Gastrocnemius medialis (tissue), 4 donors: ENCODE results near the gene WDR20.

Experiments used
- POLR2A ChIP-seq, 2 donors: fragments of 450-650 bp; IDR thresholded peaks; one replicate each; pipeline ENCODE4 v1.6.1; 2017; ENCODE audit warnings: antibody characterized with exemption in 2 of 2, mild to moderate bottlenecking in 2 of 2, moderate library complexity in 2 of 2
- TF ChIP-seq, protein P1 (sequence below), 5 experiments: fragments of 450-650 bp in 3 of 5; fragments of 200-600 bp in 2 of 5; sonication (generic) in 2 of 5; IDR thresholded peaks in 4 of 5; conservative IDR thresholded peaks in 1 of 5; 1 replicate in 4 of 5; 2 replicates in 1 of 5; pipeline ENCODE4 v1.5.1; 2016 to 2019; ENCODE audit warnings: antibody characterized with exemption in 5 of 5, mild to moderate bottlenecking in 3 of 5, moderate library complexity in 3 of 5

DNA sequence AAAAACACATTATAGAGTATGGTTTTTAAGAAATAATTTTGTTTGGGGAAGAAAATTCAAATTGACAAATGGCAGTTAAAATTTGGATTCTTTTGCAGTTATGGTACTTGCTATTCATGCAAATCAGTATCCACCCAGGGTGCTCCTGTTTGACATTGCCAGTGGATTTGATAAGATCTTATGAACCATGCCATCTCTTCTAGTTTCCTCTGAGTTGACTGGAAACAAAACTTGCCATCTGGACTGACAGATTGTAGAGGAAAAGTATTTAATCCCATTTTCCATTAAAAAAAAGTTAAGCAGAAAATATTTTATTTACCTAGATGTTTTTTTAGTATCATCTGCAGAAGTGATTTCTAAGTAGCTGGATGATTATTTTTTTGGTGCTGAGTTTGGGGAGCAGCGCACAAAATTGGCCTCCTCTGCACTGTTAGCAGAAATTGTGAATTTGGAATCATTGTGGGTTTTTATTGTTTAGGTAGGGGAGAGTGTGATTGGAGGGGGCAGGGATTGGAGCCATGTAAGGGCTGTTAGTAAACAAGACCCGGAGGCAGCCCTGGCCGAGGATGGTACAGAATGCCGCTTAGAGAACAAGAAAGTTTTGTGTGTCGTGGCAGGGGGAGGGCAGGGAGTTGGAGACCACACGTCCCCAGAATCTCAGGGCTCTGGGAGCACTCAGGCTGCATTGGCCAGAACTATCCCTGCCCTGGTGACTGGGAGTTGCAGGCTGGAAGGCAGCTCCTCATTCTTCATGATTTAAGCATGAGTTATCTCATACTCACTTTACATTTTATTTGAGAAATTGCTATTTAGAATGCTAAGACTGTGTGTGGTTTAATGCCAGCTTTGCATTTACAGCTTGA is 56.6 kb downstream of the WDR20 start:
- TF ChIP-seq, protein P1, sequence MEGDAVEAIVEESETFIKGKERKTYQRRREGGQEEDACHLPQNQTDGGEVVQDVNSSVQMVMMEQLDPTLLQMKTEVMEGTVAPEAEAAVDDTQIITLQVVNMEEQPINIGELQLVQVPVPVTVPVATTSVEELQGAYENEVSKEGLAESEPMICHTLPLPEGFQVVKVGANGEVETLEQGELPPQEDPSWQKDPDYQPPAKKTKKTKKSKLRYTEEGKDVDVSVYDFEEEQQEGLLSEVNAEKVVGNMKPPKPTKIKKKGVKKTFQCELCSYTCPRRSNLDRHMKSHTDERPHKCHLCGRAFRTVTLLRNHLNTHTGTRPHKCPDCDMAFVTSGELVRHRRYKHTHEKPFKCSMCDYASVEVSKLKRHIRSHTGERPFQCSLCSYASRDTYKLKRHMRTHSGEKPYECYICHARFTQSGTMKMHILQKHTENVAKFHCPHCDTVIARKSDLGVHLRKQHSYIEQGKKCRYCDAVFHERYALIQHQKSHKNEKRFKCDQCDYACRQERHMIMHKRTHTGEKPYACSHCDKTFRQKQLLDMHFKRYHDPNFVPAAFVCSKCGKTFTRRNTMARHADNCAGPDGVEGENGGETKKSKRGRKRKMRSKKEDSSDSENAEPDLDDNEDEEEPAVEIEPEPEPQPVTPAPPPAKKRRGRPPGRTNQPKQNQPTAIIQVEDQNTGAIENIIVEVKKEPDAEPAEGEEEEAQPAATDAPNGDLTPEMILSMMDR (IDR thresholded peaks at IDR 0.05 in 4 of 5, conservative IDR thresholded peaks at IDR 0.05 in 1 of 5) = no peak
- no peak for TF ChIP-seq POLR2A (IDR thresholded peaks at IDR 0.05)
